Activated CD4-positive, alpha-beta T cell treated with anti-CD3 and anti-CD28 coated beads, Interleukin-2, amount 10 ng/mL, durations not matched to agents 7 days and 5 days (primary cell): ENCODE results near the gene PTGR3. TPM values are rescaled to one million over a fixed set of nuclear protein-coding genes. Genes with fewer than 3 reads are reported as not detected.

Experiments
- CTCF ChIA-PET: fragments of 350-600 bp; sonication (Branson Sonifier 250); formaldehyde crosslinking; loops from one replicate; lab custom pipeline; 2021; ENCODE audit warnings: antibody characterized with exemption; lab: Charles Lee
- POLR2A ChIA-PET: fragments of 350-600 bp; sonication (Branson Sonifier 250); formaldehyde crosslinking; loops from one replicate; lab custom pipeline; 2021; ENCODE audit warnings: antibody characterized with exemption; lab: Charles Lee
- DNase-seq: peaks from one replicate; pipeline ENCODE4 v3.0.0-alpha.2; 2020
- H3K27ac Mint-ChIP-seq: one replicate; pipeline ENCODE4 v1.8.0; 2021; ENCODE audit warnings: mild to moderate bottlenecking, moderate library complexity, mixed read lengths
- H3K27me3 Mint-ChIP-seq: one replicate; pipeline ENCODE4 v1.8.0; 2021; ENCODE audit warnings: mixed read lengths
- H3K36me3 Mint-ChIP-seq: one replicate; pipeline ENCODE4 v1.8.0; 2021; ENCODE audit warnings: low read depth, mixed read lengths
- H3K4me1 Mint-ChIP-seq: one replicate; pipeline ENCODE4 v1.8.0; 2021; ENCODE audit warnings: mixed read lengths
- H3K4me3 Mint-ChIP-seq: one replicate; pipeline ENCODE4 v1.8.0; 2021; ENCODE audit warnings: mild to moderate bottlenecking, moderate library complexity, mixed read lengths
- H3K9me3 Mint-ChIP-seq: one replicate; pipeline ENCODE4 v1.8.0; 2021; ENCODE audit warnings: mixed read lengths
- total RNA-seq, 2 experiments: library from RNA; stranded (reverse); gene quantifications; one replicate each; pipeline ENCODE4 v1.2.3, GENCODE V29; 2021

PTGR3 gene
- total RNA-seq, 2 experiments from 2014 or later: 35.8 to 38.6 TPM

- H3K36me3 Mint-ChIP-seq: no peaks in the 10 kb centered on the region
- H3K9me3 Mint-ChIP-seq: no peaks in the 10 kb centered on the region
- no peak overlapping the region for H3K4me3 Mint-ChIP-seq
- peaks cover 2% of the 10 kb centered on the region for H3K4me1 Mint-ChIP-seq
- CTCF ChIA-PET: interaction anchor here (0.6 kb wide), 1 partner anchor 40 kb away, joined by 4 read pairs; no protein-coding TSS in a partner anchor
- POLR2A ChIA-PET: no interaction called here
- H3K27ac Mint-ChIP-seq: no peak overlapping the region
- no peak for DNase-seq
- peaks cover 4% of the 10 kb centered on the region for H3K27me3 Mint-ChIP-seq
These were observed 41.0 kb downstream of the PTGR3 start for GRCh38 chr18:75167759-75168618.

GRCh38 chr18:75167137-75167536 lies 41.8 kb downstream of the PTGR3 start:
- Mint-ChIP-seq H3K27ac (no peak overlapping the region), H3K9me3 (no peaks in the 10 kb centered on the region), H3K27me3 (peaks cover 3% of the 10 kb centered on the region), H3K4me1 (no peaks in the 10 kb centered on the region), H3K36me3 (no peaks in the 10 kb centered on the region), H3K4me3 (no peak overlapping the region)
- ChIA-PET CTCF (no interaction called here), POLR2A (no interaction called here)
- DNase-seq: no peak

- ChIA-PET POLR2A (no interaction called here), CTCF (interaction anchor here (1.2 kb wide), 1 partner anchor 10 kb away, joined by 4 read pairs; no protein-coding TSS in a partner anchor)
- no peaks in the 10 kb centered on the region for H3K36me3 Mint-ChIP-seq
These were observed 43.0 kb downstream of the PTGR3 start for GRCh38 chr18:75165926-75166325.

GRCh38 chr18:75164479-75164878 lies 44.5 kb downstream of the PTGR3 start:
- Mint-ChIP-seq H3K27me3 (peaks cover 3% of the 10 kb centered on the region), H3K4me3 (no peak overlapping the region), H3K36me3 (no peaks in the 10 kb centered on the region), H3K9me3 (no peaks in the 10 kb centered on the region), H3K4me1 (peaks cover 8% of the 10 kb centered on the region), H3K27ac (no peak overlapping the region)
- DNase-seq: no peak
- ChIA-PET POLR2A (no interaction called here), CTCF (no interaction called here)

More at GRCh38 chr18:75165926-75166325, 43.0 kb downstream of the PTGR3 start:
- no peak overlapping the region for H3K4me3 Mint-ChIP-seq
- no peaks in the 10 kb centered on the region for H3K9me3 Mint-ChIP-seq
- H3K4me1 Mint-ChIP-seq: peaks cover 8% of the 10 kb centered on the region
- peaks cover 3% of the 10 kb centered on the region for H3K27me3 Mint-ChIP-seq
- no peak for DNase-seq
- no peak overlapping the region for H3K27ac Mint-ChIP-seq

GRCh38 chr18:75163736-75164135 lies 45.2 kb downstream of the PTGR3 start:
- peaks cover 3% of the 10 kb centered on the region for H3K27me3 Mint-ChIP-seq
- DNase-seq: no peak
- POLR2A ChIA-PET: no interaction called here

GRCh38 chr18:75162978-75163377 lies 46.0 kb downstream of the PTGR3 start:
- peaks cover 8% of the 10 kb centered on the region for H3K4me1 Mint-ChIP-seq
- no peak overlapping the region for H3K27ac Mint-ChIP-seq
- no peak for DNase-seq
- CTCF ChIA-PET: interaction anchor here (0.7 kb wide), 1 partner anchor 36 kb away, joined by 3 read pairs; no protein-coding TSS in a partner anchor
- H3K36me3 Mint-ChIP-seq: no peaks in the 10 kb centered on the region
- POLR2A ChIA-PET: no interaction called here
- H3K4me3 Mint-ChIP-seq: no peak overlapping the region
- no peaks in the 10 kb centered on the region for H3K9me3 Mint-ChIP-seq
- peaks cover 3% of the 10 kb centered on the region for H3K27me3 Mint-ChIP-seq

More at GRCh38 chr18:75163736-75164135, 45.2 kb downstream of the PTGR3 start:
- H3K4me3 Mint-ChIP-seq: no peak overlapping the region
- CTCF ChIA-PET: no interaction called here
- no peaks in the 10 kb centered on the region for H3K9me3 Mint-ChIP-seq
- peaks cover 8% of the 10 kb centered on the region for H3K4me1 Mint-ChIP-seq
- no peak overlapping the region for H3K27ac Mint-ChIP-seq
- no peaks in the 10 kb centered on the region for H3K36me3 Mint-ChIP-seq

- DNase-seq: no peak
- no peaks in the 10 kb centered on the region for H3K36me3 Mint-ChIP-seq
- no peak overlapping the region for H3K27ac Mint-ChIP-seq
- H3K27me3 Mint-ChIP-seq: peaks cover 3% of the 10 kb centered on the region
- peaks cover 8% of the 10 kb centered on the region for H3K4me1 Mint-ChIP-seq
- ChIA-PET POLR2A (no interaction called here), CTCF (interaction anchor here (0.7 kb wide), 1 partner anchor 37 kb away, joined by 3 read pairs; no protein-coding TSS in a partner anchor)
- H3K9me3 Mint-ChIP-seq: no peaks in the 10 kb centered on the region
- H3K4me3 Mint-ChIP-seq: no peak overlapping the region
These were observed 46.5 kb downstream of the PTGR3 start for GRCh38 chr18:75162467-75162866.

- DNase-seq: peak; percentile 38
- peak overlapping the region; percentile 44 for H3K27ac Mint-ChIP-seq
- CTCF ChIA-PET: no interaction called here
These were observed 47.5 kb downstream of the PTGR3 start for GRCh38 chr18:75161256-75162028.

GRCh38 chr18:75160364-75160763 lies 48.6 kb downstream of the PTGR3 start:
- H3K27ac Mint-ChIP-seq: no peak overlapping the region
- POLR2A ChIA-PET: no interaction called here

More at GRCh38 chr18:75161256-75162028, 47.5 kb downstream of the PTGR3 start:
- H3K4me1 Mint-ChIP-seq: peaks cover 8% of the 10 kb centered on the region
- no peaks in the 10 kb centered on the region for H3K36me3 Mint-ChIP-seq
- POLR2A ChIA-PET: no interaction called here
- no peaks in the 10 kb centered on the region for H3K27me3 Mint-ChIP-seq
- H3K9me3 Mint-ChIP-seq: no peaks in the 10 kb centered on the region
- peak overlapping the region; percentile 67 for H3K4me3 Mint-ChIP-seq

GRCh38 chr18:75159646-75160356 lies 49.1 kb downstream of the PTGR3 start:
- CTCF ChIA-PET: interaction anchor here (0.7 kb wide), 1 partner anchor 458 kb away, joined by 5 read pairs; no protein-coding TSS in a partner anchor
- no peaks in the 10 kb centered on the region for H3K9me3 Mint-ChIP-seq
- no peak overlapping the region for H3K27ac Mint-ChIP-seq
- H3K36me3 Mint-ChIP-seq: no peaks in the 10 kb centered on the region
- no peak for DNase-seq
- H3K4me1 Mint-ChIP-seq: peaks cover 8% of the 10 kb centered on the region
- H3K27me3 Mint-ChIP-seq: no peaks in the 10 kb centered on the region
- POLR2A ChIA-PET: no interaction called here
- no peak overlapping the region for H3K4me3 Mint-ChIP-seq

More at GRCh38 chr18:75160364-75160763, 48.6 kb downstream of the PTGR3 start:
- H3K4me1 Mint-ChIP-seq: peaks cover 8% of the 10 kb centered on the region
- H3K4me3 Mint-ChIP-seq: no peak overlapping the region
- H3K9me3 Mint-ChIP-seq: no peaks in the 10 kb centered on the region
- H3K36me3 Mint-ChIP-seq: no peaks in the 10 kb centered on the region
- H3K27me3 Mint-ChIP-seq: no peaks in the 10 kb centered on the region
- no peak for DNase-seq
- CTCF ChIA-PET: no interaction called here

GRCh38 chr18:75159238-75159518 lies 49.8 kb downstream of the PTGR3 start:
- Mint-ChIP-seq H3K36me3 (no peaks in the 10 kb centered on the region), H3K27ac (no peak overlapping the region), H3K27me3 (no peaks in the 10 kb centered on the region), H3K4me3 (no peak overlapping the region), H3K4me1 (peaks cover 8% of the 10 kb centered on the region), H3K9me3 (no peaks in the 10 kb centered on the region)
- DNase-seq: no peak
- POLR2A ChIA-PET: no interaction called here
- CTCF ChIA-PET: interaction anchor here (0.7 kb wide), 1 partner anchor 457 kb away, joined by 5 read pairs; no protein-coding TSS in a partner anchor
